Measurements from ENCODE around the gene PRKG1. TPM values are rescaled to one million over a fixed set of nuclear protein-coding genes. Genes with fewer than 3 reads are reported as not detected.
"Not testable (repeated sequence)": the region's sequence is repeated elsewhere in the genome, so short reads cannot be mapped to it uniquely, and the experiment has no call there.

Gene PRKG1
- total RNA-seq, 2 experiments from 2014 or later, result not detected

GRCh38 chr10:52194191-52194590 is 1119.9 kb downstream of the PRKG1 start:
- CTCF ChIA-PET, result interaction anchor here (1.1 kb wide), 1 partner anchor 22 kb away, joined by 3 read pairs; no protein-coding TSS in a partner anchor
- Mint-ChIP-seq H3K4me3 (no peak overlapping the region), H3K27me3 (no peaks in the 10 kb centered on the region)

DNA sequence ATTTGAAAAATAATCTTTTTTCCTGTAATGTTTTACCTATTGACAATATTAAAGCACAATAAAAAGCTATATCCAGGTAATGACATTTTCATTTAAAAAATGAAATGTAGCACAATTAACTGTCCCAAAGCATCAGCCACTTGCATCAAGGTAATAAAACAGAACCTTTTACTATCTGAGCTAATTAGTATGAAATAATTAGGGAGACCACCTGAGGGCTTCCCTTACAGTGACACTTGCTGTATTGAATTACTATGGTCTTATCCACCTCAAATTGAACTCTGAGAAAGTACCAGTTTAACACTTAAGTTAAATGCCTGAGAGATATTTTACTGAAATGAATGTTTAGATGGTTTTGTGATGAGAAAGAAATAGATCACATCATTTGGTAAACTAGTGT is 1120.4 kb downstream of the PRKG1 start:
- H3K36me3 Mint-ChIP-seq (ENCODE audit: low read depth), result no peaks in the 10 kb centered on the region
- CTCF ChIA-PET, result interaction anchor here (1.1 kb wide), 1 partner anchor 21 kb away, joined by 3 read pairs; no protein-coding TSS in a partner anchor
- no peak overlapping the region for H3K4me3 Mint-ChIP-seq
- no peaks in the 10 kb centered on the region for H3K27me3 Mint-ChIP-seq
- H3K9me3 Mint-ChIP-seq, result no peaks in the 10 kb centered on the region
- H3K4me1 Mint-ChIP-seq, result no peaks in the 10 kb centered on the region
- POLR2A ChIA-PET, result no interaction called here
- no peak overlapping the region for H3K27ac Mint-ChIP-seq
- no peak for DNase-seq

More at GRCh38 chr10:52194191-52194590, 1119.9 kb downstream of the PRKG1 start:
- H3K9me3 Mint-ChIP-seq, result no peaks in the 10 kb centered on the region
- no peaks in the 10 kb centered on the region for H3K36me3 Mint-ChIP-seq (ENCODE audit: low read depth)
- POLR2A ChIA-PET, result no interaction called here
- H3K27ac Mint-ChIP-seq, result no peak overlapping the region
- DNase-seq, result no peak
- H3K4me1 Mint-ChIP-seq, result no peaks in the 10 kb centered on the region

GRCh38 chr10:52197098-52197497 is 1122.8 kb downstream of the PRKG1 start:
- Mint-ChIP-seq H3K36me3 (ENCODE audit: low read depth) (no peaks in the 10 kb centered on the region), H3K4me3 (no peak overlapping the region), H3K9me3 (no peaks in the 10 kb centered on the region), H3K27me3 (no peaks in the 10 kb centered on the region), H3K4me1 (no peaks in the 10 kb centered on the region), H3K27ac (no peak overlapping the region)
- no peak for DNase-seq
- ChIA-PET CTCF (no interaction called here), POLR2A (no interaction called here)

DNA sequence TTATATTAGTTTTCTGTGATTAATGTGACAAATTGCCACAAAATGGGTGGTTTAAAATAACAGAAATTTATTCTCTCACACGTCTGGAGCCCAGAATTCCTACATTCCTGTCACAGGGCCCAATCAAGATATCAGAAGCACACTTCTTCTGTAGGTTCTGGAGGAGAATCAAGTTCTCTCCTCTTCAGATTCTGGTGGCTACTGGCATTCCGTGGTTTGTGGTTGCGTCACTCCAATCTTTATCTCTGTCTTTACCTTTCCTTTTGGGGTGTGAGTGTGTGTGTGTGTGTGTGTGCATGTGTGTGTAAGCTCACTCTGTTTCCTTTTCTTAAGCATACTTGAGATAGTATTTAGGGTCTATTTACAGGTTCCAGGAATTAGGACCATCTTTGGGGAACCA is 1124.3 kb downstream of the PRKG1 start:
- POLR2A ChIA-PET, result no interaction called here
- Mint-ChIP-seq H3K36me3 (ENCODE audit: low read depth) (no peaks in the 10 kb centered on the region), H3K4me1 (no peaks in the 10 kb centered on the region), H3K27ac (no peak overlapping the region), H3K4me3 (no peak overlapping the region), H3K9me3 (no peaks in the 10 kb centered on the region), H3K27me3 (no peaks in the 10 kb centered on the region)
- CTCF ChIA-PET, result no interaction called here
- DNase-seq, result no peak

DNA sequence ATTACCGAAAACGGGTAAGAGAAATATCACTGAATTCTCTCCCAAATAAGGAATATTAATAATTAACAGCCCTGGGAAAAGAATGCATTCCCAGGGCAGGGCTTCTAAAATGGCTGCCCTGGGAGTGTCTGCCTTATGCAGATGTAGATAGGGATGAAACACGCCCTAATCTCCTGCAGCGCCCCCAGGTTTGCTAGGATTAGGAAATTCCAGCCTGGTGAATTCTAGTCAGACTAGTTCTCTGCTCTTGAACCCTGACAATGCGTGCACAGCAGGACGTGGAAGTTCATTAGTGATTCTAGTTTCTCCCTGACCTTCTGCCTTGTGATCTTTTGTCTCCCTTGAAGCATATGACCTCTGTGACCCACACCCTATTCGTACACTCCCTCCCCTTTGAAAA is 1130.6 kb downstream of the PRKG1 start:
- H3K27ac Mint-ChIP-seq; H3K36me3 Mint-ChIP-seq (ENCODE audit: low read depth); H3K4me3 Mint-ChIP-seq; DNase-seq; H3K27me3 Mint-ChIP-seq; H3K9me3 Mint-ChIP-seq; CTCF ChIA-PET; H3K4me1 Mint-ChIP-seq; POLR2A ChIA-PET: not testable (repeated sequence)

GRCh38 chr10:52208365-52208764 is 1134.1 kb downstream of the PRKG1 start:
- no peaks in the 10 kb centered on the region for H3K4me1 Mint-ChIP-seq
- H3K27ac Mint-ChIP-seq, result no peak overlapping the region
- no peaks in the 10 kb centered on the region for H3K27me3 Mint-ChIP-seq
- H3K4me3 Mint-ChIP-seq, result no peak overlapping the region
- POLR2A ChIA-PET, result interaction anchor here (0.6 kb wide), 1 partner anchor 25 kb away, joined by 3 read pairs; no protein-coding TSS in a partner anchor
- DNase-seq, result no peak
- CTCF ChIA-PET, result no interaction called here
- no peaks in the 10 kb centered on the region for H3K36me3 Mint-ChIP-seq (ENCODE audit: low read depth)
- H3K9me3 Mint-ChIP-seq, result no peaks in the 10 kb centered on the region

DNA sequence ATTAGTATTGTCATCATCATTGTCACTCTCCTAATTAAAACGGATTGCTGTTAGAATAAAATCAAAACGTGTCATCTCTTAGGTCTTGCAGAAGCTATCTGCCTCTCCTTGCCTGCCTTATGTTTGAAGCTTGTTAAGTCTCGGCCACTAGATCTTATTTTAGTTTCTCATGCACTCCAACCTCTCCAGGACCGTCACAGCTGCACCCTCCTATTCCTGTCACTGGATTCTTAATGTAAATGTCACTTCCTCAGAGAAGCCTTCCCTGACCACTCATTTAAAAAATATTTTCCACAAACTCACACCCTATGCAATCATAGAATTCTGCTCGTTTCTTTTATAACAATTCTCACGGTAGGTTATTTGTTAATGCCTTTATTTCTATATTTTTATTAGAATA is 1135.9 kb downstream of the PRKG1 start:
- Mint-ChIP-seq H3K27ac (no peak overlapping the region), H3K36me3 (ENCODE audit: low read depth) (no peaks in the 10 kb centered on the region), H3K4me3 (no peak overlapping the region), H3K9me3 (no peaks in the 10 kb centered on the region), H3K4me1 (no peaks in the 10 kb centered on the region), H3K27me3 (no peaks in the 10 kb centered on the region)
- CTCF ChIA-PET, result no interaction called here
- POLR2A ChIA-PET, result no interaction called here
- no peak for DNase-seq

DNA sequence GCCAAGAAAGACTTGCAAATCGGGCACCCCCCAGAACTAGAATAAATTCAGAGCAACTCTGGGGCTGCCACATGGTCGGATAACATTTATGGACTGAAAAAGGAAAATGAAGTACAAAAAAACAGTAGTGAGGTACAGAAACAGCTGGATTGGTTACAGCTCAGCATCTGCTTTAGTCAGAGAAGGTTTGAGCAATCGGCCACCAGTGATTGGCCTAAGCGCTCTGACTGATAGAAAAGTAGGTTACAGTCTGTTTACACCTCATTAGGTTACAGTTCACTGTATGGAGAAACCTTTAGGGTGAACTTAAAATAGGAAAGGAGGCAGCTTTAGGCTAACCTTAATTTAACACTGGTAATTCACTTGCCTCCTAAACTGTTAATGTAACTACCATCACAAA is 1137.8 kb downstream of the PRKG1 start:
- no peak overlapping the region for H3K27ac Mint-ChIP-seq
- H3K36me3 Mint-ChIP-seq (ENCODE audit: low read depth), result no peaks in the 10 kb centered on the region
- no peaks in the 10 kb centered on the region for H3K9me3 Mint-ChIP-seq
- ChIA-PET POLR2A (no interaction called here), CTCF (no interaction called here)
- H3K27me3 Mint-ChIP-seq, result no peaks in the 10 kb centered on the region
- H3K4me1 Mint-ChIP-seq, result no peaks in the 10 kb centered on the region
- no peak for DNase-seq
- H3K4me3 Mint-ChIP-seq, result no peak overlapping the region

DNA sequence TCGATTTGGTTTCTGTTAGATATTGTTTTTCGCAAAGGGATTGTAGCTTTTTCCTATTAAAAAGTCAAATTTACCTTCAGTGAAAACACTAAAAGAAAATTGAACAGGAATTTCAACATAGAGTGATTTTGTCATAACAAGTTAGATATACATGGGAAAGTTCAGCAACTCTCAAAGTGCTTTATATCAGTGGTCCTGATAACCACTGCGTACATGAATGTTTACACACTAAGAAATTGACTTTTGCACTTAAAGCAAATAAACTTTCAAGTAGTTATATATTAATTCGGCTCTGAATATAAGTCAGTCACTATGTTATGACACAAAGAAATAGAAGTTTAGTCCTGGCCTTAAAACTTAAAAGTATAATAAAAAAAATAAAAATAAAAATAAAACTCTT is 1138.5 kb downstream of the PRKG1 start:
- Mint-ChIP-seq H3K36me3 (ENCODE audit: low read depth) (no peaks in the 10 kb centered on the region), H3K9me3 (no peaks in the 10 kb centered on the region), H3K27ac (no peak overlapping the region), H3K4me1 (no peaks in the 10 kb centered on the region), H3K4me3 (no peak overlapping the region), H3K27me3 (no peaks in the 10 kb centered on the region)
- ChIA-PET CTCF (no interaction called here), POLR2A (no interaction called here)
- DNase-seq, result no peak

DNA sequence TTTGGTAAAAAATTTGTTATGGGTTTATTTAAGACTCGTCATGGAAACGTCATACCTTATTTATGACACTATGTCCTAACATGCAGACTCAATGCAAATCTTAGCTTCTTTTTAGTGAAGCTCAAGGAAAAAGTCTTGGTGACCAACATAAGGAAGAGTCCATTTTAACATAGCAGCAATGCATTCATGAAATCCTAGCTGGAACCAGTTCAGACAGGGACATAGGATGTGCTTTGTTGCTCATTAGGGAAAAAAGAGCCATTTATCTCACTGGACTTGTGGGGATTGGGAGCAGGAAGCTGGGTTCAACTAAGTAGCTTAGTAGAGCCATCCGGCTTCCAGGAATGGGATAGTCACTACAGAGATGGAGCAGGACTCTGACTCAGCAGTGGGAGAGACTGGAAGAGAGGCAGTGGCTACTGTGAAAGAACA is 1139.0 kb downstream of the PRKG1 start:
- H3K4me1 Mint-ChIP-seq, result no peaks in the 10 kb centered on the region
- no peak for DNase-seq
- H3K4me3 Mint-ChIP-seq, result no peak overlapping the region
- no peaks in the 10 kb centered on the region for H3K9me3 Mint-ChIP-seq
- POLR2A ChIA-PET, result no interaction called here
- no peaks in the 10 kb centered on the region for H3K36me3 Mint-ChIP-seq (ENCODE audit: low read depth)
- CTCF ChIA-PET, result no interaction called here
- H3K27ac Mint-ChIP-seq, result no peak overlapping the region
- no peaks in the 10 kb centered on the region for H3K27me3 Mint-ChIP-seq

GRCh38 chr10:52215745-52216361 is 1141.6 kb downstream of the PRKG1 start:
- DNase-seq, result peak; percentile 62
- H3K4me1 Mint-ChIP-seq, result no peaks in the 10 kb centered on the region
- H3K4me3 Mint-ChIP-seq, result no peak overlapping the region
- ChIA-PET POLR2A (no interaction called here), CTCF (interaction anchor here (0.7 kb wide), 1 partner anchor 21 kb away, joined by 3 read pairs; no protein-coding TSS in a partner anchor)
- no peak overlapping the region for H3K27ac Mint-ChIP-seq
- H3K27me3 Mint-ChIP-seq, result no peaks in the 10 kb centered on the region
- H3K36me3 Mint-ChIP-seq (ENCODE audit: low read depth), result no peaks in the 10 kb centered on the region
- no peaks in the 10 kb centered on the region for H3K9me3 Mint-ChIP-seq

DNA sequence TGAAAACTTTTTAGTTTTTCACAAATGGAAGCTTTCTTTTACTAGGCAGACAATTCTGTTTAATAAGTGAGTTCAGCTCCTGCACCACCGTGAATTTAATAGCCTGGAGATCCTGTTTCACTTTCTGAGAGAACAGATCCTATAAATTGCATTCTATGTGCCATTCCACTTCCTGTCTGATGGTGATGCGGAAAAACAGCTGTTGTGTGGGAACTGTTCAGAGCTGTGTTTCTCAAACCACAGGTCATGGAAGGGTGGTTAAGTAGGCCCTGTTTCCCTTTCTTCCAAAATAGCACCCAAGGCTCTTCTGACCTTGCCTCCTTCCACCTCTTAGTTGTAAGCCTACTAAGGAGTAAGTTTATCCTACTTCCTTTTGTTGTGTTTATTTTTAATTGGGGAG is 1142.6 kb downstream of the PRKG1 start:
- ChIA-PET POLR2A (no interaction called here), CTCF (no interaction called here)
- no peak overlapping the region for H3K4me3 Mint-ChIP-seq
- no peaks in the 10 kb centered on the region for H3K36me3 Mint-ChIP-seq (ENCODE audit: low read depth)
- H3K9me3 Mint-ChIP-seq, result no peaks in the 10 kb centered on the region
- no peak for DNase-seq
- H3K4me1 Mint-ChIP-seq, result no peaks in the 10 kb centered on the region
- H3K27ac Mint-ChIP-seq, result no peak overlapping the region
- H3K27me3 Mint-ChIP-seq, result peaks cover 2% of the 10 kb centered on the region

DNA sequence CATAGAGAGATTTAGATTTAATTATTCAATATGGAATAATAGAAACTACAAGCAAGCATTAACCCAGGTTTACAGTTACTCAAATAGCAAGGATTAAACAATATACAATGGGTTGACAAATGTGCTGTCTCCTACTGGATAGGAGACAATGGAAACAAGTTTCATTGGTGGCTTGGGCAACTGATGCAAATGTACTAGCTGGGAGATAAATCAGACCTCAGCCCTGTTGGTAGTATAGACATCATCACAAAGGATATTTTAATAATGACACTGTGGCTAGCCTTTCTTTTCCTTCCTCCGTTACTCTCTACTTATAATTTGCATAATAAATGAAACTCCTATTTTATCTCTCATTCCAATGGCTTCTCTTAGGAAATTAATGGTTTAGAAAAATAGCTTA is 1143.2 kb downstream of the PRKG1 start:
- Mint-ChIP-seq H3K27me3 (peaks cover 2% of the 10 kb centered on the region), H3K9me3 (no peaks in the 10 kb centered on the region), H3K27ac (no peak overlapping the region), H3K4me3 (no peak overlapping the region), H3K36me3 (ENCODE audit: low read depth) (no peaks in the 10 kb centered on the region), H3K4me1 (no peaks in the 10 kb centered on the region)
- DNase-seq, result no peak
- CTCF ChIA-PET, result no interaction called here
- POLR2A ChIA-PET, result no interaction called here

GRCh38 chr10:52220947-52221346 is 1146.7 kb downstream of the PRKG1 start:
- H3K9me3 Mint-ChIP-seq, result no peaks in the 10 kb centered on the region

More at GRCh38 chr10:52220947-52221346, 1146.7 kb downstream of the PRKG1 start:
- H3K4me1 Mint-ChIP-seq, result no peaks in the 10 kb centered on the region
- no peak overlapping the region for H3K27ac Mint-ChIP-seq
- H3K27me3 Mint-ChIP-seq, result peaks cover 2% of the 10 kb centered on the region
- CTCF ChIA-PET, result no interaction called here
- POLR2A ChIA-PET, result no interaction called here
- DNase-seq, result no peak
- no peak overlapping the region for H3K4me3 Mint-ChIP-seq
- H3K36me3 Mint-ChIP-seq (ENCODE audit: low read depth), result no peaks in the 10 kb centered on the region

All from activated CD4-positive, alpha-beta T cell treated with anti-CD3 and anti-CD28 coated beads, Interleukin-2, amount 10 ng/mL, durations not matched to agents 7 days and 5 days (primary cell).